Hematopoietic multipotent progenitor cell treated with erythropoietin and hydrocortisone succinate and interleukin-3 and kit ligand, for 17 days (in vitro differentiated cells): Measurements from ENCODE around the gene NRG2.

Experiments used
- DNase-seq: peaks from one replicate; pipeline ENCODE4 v3.0.0-alpha.2; 2015; ENCODE audit warnings: low spot score

The NRG2 gene

GRCh38 chr5:140010798-140011197, 32.3 kb downstream of the NRG2 start:
- DNase-seq: no peak

- no peak for DNase-seq
Measured at GRCh38 chr5:140007311-140007710, 35.8 kb downstream of the NRG2 start.

DNA sequence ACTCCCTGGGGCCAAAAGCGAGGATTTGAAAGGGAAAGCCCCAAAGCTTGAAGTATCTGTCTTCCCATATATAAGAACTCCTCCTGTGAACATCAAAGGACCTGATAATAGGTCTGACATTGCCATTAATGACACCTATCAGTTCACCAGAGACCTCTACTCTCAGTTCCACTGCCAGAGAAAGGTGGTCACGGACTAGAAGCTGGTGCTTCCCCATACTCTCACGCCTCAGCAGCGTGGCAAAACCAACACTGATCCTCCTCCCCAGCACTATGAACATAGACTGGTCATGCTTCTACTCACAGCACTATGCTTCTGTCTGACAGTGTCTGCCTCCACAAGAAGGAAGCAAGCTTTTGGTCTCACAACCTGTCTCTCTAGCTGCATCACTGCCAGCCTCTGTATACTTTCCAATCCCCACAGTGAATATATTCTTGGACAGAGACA, 37.9 kb downstream of the NRG2 start:
- no peak for DNase-seq

DNA sequence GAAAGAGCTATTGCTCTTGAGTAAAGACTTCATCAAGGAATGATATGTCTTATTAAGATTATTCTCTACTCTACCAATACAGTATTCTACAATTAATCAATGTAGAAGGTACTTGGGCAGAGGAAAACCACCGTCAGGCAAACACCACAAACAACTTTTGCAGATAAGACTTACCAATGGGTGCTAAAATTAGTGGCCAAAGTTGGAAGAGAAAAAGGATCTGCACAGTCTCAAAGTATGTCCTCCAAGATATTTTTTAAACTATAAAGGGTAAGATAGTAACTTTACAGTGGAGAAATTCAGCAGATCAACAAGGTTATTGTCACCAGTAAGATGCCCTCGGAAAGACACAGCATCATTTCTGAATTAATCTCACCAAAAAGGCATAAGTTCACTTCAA, 38.9 kb downstream of the NRG2 start:
- DNase-seq: no peak

- DNase-seq: no peak
Measured at GRCh38 chr5:140003519-140003918, 39.6 kb downstream of the NRG2 start.

DNA sequence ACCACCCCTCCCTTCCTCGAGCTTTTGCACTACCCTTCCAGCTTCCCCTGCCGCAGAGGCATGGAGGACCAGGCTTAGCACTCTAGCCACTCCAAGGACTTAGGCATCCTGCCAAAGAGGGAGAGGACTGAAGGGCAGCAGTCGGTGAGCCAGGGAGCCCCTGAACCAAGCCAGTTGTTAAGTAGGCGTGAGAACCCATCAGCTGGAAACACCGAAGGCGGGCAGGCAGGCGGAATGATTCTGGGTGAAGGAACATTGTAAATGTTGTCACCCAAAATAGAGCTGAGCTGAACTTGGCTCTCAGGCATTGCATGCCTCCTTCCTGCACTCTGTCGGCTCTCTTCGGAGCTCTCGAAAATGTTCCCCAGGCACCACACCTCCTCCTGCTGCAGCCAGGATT, 42.8 kb downstream of the NRG2 start:
- no peak for DNase-seq

DNA sequence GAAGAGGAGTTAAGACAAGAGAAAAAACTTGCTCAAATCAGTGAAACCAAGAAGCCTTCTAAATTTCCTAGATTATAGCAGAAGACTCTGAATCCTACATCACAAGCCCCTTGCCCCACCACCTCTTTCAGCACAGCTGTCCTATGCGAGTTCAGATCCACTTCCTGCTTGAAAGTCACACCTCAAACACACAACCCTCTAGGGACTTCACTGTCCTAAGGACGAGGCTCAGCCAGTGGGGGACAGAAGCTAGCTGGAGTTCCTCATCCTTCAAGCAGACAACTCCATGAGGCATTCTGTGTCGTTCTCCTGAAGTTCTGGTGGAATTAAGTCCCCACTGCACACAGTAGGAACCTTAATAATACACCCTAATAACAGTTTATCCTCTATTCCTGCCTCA, 44.3 kb downstream of the NRG2 start:
- no peak for DNase-seq

- no peak for DNase-seq
Measured at GRCh38 chr5:139997276-139997675, 45.8 kb downstream of the NRG2 start.

GRCh38 chr5:139995929-139996328, 47.2 kb downstream of the NRG2 start:
- no peak for DNase-seq

GRCh38 chr5:139994234-139994633, 48.9 kb downstream of the NRG2 start:
- no peak for DNase-seq

GRCh38 chr5:139985733-139986132, 57.4 kb downstream of the NRG2 start:
- no peak for DNase-seq

GRCh38 chr5:139985290-139985689, 57.8 kb downstream of the NRG2 start:
- DNase-seq: no peak

- DNase-seq: no peak
Measured at GRCh38 chr5:139984816-139985215, 58.3 kb downstream of the NRG2 start.

- DNase-seq: no peak
Measured at GRCh38 chr5:139982975-139983240, 60.2 kb downstream of the NRG2 start.

DNA sequence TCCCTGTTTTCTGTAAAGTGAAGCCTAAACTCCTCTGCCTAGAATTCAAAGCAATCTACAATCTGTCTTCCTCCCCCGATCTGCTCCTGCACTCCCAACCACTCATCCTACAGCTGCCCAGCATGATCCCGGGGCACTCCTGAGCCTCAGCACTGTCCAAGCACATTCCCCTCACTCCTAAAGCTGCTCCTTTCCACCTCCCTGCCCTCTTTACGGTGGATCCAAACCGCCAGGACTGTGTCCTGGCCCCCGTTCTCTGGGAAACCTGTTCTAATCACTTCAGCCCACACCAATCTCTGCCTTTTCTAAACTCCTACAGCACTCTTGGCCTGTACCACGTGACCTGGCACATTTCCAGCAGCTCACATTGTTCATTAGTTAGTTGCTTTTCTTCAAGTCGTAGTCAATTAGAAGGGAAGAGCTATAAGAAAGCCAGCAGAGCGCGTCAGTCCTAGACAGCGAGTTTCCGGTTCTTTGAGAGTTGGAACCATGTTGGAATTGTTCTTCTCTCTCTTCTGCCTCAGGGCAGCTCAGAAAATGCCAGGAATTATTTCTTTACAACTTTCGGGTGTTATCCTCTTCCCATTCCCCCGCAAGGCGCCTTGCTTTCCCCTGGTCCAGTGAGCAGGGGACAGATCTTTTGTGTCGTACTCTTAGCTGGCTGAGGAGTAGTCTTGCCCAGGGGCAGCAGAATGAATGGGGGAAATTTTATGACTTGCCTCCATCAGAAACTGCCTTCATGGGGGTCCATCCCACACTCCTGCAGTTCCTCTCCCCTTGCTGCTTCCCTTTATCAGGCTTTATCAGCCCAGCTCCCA, 60.7 kb downstream of the NRG2 start:
- no peak for DNase-seq

DNA sequence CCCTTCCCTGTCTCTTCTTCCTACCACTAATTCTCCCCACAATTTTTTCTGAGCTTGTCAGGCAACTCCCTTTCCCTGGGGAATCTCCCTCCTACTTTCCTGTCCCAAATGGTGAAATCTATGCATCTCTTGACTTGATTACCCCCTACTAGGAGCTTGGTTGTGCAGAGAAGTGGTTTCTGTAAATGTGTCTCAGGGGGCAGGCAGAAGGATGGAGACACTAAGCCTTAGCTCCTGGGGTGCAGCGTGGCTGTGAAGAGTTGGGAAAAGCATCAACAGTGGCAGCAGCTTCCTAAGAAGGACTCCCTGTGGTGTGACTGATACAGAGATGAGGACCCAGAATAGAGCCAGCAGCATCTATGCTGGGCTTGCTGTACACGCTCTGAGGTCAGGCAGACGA, 62.3 kb downstream of the NRG2 start:
- DNase-seq: no peak

DNA sequence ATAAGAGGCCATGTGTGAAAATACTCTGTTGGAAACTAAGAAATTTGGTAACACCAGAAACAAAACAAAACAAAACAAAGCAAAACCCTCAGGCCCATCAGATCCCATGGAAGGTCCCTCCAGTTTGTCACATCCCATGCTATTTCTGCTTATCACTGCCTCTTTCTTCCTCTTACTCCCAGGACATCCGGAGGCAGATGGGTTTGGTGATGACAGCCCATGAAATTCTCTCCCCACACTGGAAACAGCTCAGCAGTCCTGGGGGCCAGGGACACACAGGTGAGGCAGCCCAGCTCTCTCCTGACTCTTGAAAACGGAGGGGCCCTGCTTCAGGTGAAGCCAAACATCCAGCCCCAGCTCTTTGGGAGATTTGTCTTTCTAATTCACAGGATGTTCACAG, 63.2 kb downstream of the NRG2 start:
- no peak for DNase-seq

DNA sequence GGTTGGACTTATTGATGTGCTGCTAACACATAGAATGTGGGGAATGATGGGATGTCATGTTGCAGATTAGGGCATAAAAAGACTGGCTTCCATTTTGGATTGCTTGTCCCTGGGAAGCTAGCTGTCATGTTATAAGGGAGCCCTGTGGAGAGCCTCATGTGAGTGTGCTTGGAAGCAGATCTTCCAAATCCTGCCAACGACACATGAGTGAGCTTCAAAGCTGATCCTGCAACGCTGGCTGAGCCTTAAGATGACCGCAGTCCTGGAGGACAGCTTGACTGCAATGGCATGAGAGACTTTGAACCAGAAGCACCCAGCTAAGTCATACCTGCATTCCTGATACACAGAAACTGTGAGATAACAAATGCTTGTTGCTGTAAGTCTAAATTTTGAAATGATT, 63.6 kb downstream of the NRG2 start:
- DNase-seq: no peak

DNA sequence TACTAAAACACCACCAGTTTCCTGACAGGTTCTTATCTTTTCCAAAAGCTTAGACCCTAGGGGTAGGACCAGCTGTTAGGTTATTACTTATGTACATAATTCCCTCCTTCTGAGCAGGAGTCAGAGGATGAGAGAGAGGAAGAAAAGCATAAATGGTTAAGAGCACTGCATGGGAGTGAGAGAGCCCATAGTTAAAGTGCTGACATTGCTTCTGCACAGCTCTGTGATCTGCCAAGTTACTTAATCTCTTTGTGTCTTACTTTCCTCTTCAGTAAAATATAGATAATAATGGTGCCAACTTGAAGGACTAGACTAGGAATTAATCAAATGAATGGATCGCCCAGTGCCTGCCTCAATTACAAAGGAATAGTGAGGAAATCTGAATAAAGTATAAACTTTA, 66.4 kb downstream of the NRG2 start:
- DNase-seq: no peak

- no peak for DNase-seq
Measured at GRCh38 chr5:139975942-139976341, 67.2 kb downstream of the NRG2 start.

- DNase-seq: no peak
Measured at GRCh38 chr5:139975306-139975705, 67.8 kb downstream of the NRG2 start.

GRCh38 chr5:139974661-139975060, 68.4 kb downstream of the NRG2 start:
- no peak for DNase-seq

DNA sequence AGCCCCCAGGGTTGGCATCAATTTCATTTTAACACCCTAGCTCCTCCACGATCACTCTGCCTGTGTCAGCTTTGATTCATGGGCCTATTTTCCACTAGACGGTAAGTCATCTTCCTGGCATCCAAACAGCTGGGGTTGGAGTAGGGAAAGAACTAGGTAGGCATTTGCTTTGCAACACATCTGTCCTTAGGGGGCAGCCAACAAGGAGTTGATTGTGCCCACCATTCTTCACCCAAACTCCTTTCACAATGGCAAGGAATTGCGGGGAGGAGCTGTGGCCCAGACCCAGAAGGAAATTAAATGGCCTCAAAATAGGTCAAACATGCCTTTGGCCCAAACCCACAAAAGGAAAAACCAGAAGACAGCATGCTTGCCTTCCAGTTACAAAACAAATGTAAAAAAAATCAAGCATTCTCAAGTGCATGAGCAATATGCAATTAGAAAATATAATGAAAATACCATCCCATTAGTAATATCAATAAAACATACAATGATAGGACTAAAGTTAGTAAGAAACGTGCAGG, 71.8 kb downstream of the NRG2 start:
- DNase-seq: no peak

- DNase-seq: no peak
Measured at GRCh38 chr5:139969318-139969717, 73.8 kb downstream of the NRG2 start.
